ENCODE measurements around the gene SNAP47.
A peak's percentile ranks its signal among the peaks of the same experiment; 100 is the strongest.

The SNAP47 gene

GRCh38 chr1:227718932-227719331 lies 16.3 kb upstream of the SNAP47 start:
- TF ChIP-seq, protein P1, sequence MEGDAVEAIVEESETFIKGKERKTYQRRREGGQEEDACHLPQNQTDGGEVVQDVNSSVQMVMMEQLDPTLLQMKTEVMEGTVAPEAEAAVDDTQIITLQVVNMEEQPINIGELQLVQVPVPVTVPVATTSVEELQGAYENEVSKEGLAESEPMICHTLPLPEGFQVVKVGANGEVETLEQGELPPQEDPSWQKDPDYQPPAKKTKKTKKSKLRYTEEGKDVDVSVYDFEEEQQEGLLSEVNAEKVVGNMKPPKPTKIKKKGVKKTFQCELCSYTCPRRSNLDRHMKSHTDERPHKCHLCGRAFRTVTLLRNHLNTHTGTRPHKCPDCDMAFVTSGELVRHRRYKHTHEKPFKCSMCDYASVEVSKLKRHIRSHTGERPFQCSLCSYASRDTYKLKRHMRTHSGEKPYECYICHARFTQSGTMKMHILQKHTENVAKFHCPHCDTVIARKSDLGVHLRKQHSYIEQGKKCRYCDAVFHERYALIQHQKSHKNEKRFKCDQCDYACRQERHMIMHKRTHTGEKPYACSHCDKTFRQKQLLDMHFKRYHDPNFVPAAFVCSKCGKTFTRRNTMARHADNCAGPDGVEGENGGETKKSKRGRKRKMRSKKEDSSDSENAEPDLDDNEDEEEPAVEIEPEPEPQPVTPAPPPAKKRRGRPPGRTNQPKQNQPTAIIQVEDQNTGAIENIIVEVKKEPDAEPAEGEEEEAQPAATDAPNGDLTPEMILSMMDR (IDR thresholded peaks at IDR 0.05; ENCODE audit: low read depth, low read length, missing control alignments), result no peak
- no peak overlapping the region for H3K4me3 ChIP-seq (ENCODE audit: low read depth, low read length)
- DNase-seq (ENCODE audit: low read depth), result no peak

DNA sequence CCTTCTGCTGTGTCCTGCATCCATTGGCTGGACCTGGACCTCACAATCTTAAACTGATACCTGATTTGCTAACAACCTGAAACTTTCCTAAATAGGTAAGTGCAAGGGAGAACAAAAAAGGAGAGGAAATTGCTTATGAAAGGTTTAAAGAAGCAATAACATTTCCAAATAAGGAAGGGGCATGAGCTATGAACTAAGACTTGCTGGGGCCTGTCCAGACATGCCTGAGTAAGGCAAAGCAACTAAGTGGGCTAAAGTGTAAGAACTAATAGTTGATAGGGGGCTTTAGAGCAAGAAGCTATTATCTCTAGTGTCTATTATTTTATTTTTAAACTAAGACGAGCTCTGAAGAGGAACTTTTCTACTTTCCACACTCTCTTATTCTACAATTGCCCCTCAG lies 11.8 kb upstream of the SNAP47 start:
- H3K4me3 ChIP-seq (ENCODE audit: low read depth, low read length), result no peak overlapping the region
- TF ChIP-seq, protein P1 (IDR thresholded peaks at IDR 0.05; ENCODE audit: low read depth, low read length, missing control alignments), result no peak
- no peak for DNase-seq (ENCODE audit: low read depth)

GRCh38 chr1:227725046-227725445 lies 10.2 kb upstream of the SNAP47 start:
- TF ChIP-seq, protein P1 (IDR thresholded peaks at IDR 0.05; ENCODE audit: low read depth, low read length, missing control alignments), result no peak
- H3K4me3 ChIP-seq (ENCODE audit: low read depth, low read length), result no peak overlapping the region
- DNase-seq (ENCODE audit: low read depth), result no peak

GRCh38 chr1:227726318-227726717 lies 8.9 kb upstream of the SNAP47 start:
- DNase-seq (ENCODE audit: low read depth), result no peak
- TF ChIP-seq, protein P1 (IDR thresholded peaks at IDR 0.05; ENCODE audit: low read depth, low read length, missing control alignments), result no peak
- H3K4me3 ChIP-seq (ENCODE audit: low read depth, low read length), result no peak overlapping the region

- DNase-seq (ENCODE audit: low read depth), result no peak
- TF ChIP-seq, protein P1 (IDR thresholded peaks at IDR 0.05; ENCODE audit: low read depth, low read length, missing control alignments), result no peak
- H3K4me3 ChIP-seq (ENCODE audit: low read depth, low read length), result no peak overlapping the region
Observed at GRCh38 chr1:227726924-227727599, 8.2 kb upstream of the SNAP47 start.

DNA sequence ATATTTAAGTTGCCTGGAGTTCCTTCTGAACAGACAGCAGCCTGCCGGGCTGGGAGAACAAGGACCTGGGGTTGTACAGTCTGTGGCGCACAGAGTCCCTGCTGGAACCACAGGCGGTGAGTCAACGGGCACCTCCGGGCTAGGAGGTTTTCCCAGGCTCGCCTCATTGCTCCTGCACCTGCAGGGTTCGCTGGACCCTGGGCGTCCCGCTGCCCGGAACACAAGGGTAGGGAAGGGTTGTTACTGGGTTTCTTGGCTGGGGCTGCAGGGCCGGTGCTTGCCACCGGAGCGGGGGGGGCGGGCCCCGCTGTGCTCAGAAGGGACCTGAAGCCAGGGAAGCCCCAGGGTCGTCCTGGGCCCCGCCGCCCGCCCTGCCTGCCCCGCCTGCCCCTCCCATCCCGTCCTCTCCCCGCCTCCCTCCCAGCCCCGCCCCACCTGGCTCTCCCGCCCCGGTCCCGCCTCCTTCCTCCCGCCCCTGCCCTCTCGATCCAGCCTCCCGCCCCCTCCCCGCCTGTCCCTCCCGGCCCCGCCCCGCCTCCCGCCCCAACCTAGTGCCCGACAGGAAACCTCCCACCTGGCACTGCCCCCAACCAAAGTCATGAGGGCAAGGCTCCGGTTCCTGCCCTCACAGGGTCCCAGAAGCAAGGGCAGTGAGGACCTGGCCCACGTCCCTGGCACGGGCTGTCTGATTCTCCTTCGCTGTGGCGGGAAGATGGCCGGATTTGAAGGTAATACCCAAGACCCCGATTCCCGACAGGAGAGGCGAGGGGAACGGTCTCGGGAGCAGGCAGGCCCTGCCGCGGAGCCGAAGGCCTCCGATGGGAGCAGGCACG lies 7.0 kb upstream of the SNAP47 start:
- TF ChIP-seq, protein P1 (IDR thresholded peaks at IDR 0.05; ENCODE audit: low read depth, low read length, missing control alignments), result no peak
- H3K4me3 ChIP-seq (ENCODE audit: low read depth, low read length), result peak overlapping the region; percentile 56
- DNase-seq (ENCODE audit: low read depth), result no peak

GRCh38 chr1:227728892-227729143 lies 6.4 kb upstream of the SNAP47 start:
- peak overlapping the region; percentile 51 for H3K4me3 ChIP-seq (ENCODE audit: low read depth, low read length)
- TF ChIP-seq, protein P1 (IDR thresholded peaks at IDR 0.05; ENCODE audit: low read depth, low read length, missing control alignments), result no peak
- no peak for DNase-seq (ENCODE audit: low read depth)

Measured in GM12864 (cell line).